ENCODE data around the gene SACM1L.
A peak's percentile ranks its signal among the peaks of the same experiment; 100 is the strongest.

The SACM1L gene

DNA sequence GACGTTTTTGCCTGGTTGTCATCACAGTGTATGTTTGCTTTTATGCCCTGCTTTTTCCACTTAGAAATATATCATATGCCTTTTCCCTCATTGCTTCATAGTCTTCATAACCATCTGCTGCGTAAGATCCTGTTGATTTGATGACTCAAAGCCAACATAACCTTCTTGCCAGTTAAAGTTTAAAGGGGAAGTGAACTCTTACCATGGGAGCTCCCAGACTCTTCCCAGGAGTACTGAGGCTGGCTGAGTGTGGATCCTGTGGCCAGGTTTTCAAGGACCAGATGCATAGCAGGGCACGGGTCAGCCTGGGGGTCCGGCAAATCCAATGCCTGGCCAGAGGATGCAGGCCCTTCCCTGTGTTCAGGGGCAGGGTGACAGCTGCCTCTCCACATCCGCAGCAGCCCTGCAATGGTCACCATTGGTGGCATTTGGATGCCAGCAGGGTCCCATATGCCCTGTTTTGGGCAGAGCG is 42.0 kb upstream of the SACM1L start:
- Histone ChIP-seq H3K27ac (ENCODE audit: low read depth in 2 of 2, low read length in 2 of 2) (peak overlapping the region; percentile 61 to 71), H3K9ac (ENCODE audit: low read depth in 1 of 2, low read length in 2 of 2) (no peak overlapping the region), H3K4me1 (ENCODE audit: control insufficient read depth in 2 of 2, insufficient read depth in 2 of 2, low read length in 2 of 2) (peaks cover 12 to 16% of the 10 kb centered on the region in 2 donors), H3K9me3 (ENCODE audit: control insufficient read depth in 2 of 2, low read length in 2 of 2) (no peaks in the 10 kb centered on the region), H3K36me3 (ENCODE audit: control insufficient read depth in 2 of 2, insufficient read depth in 2 of 2, low read length in 2 of 2) (peaks cover 0 to 5% of the 10 kb centered on the region in 2 donors), H3K27me3 (ENCODE audit: control insufficient read depth in 2 of 2, insufficient read depth in 2 of 2, low read length in 2 of 2) (no peaks in the 10 kb centered on the region), H3K4me3 (ENCODE audit: low read length in 2 of 2) (no peak overlapping the region)

GRCh38 chr3:45653205-45653604 is 36.0 kb upstream of the SACM1L start:
- H3K27me3 ChIP-seq (ENCODE audit: control insufficient read depth in 2 of 2, insufficient read depth in 2 of 2, low read length in 2 of 2), result no peaks in the 10 kb centered on the region
- H3K9ac ChIP-seq (ENCODE audit: low read depth in 1 of 2, low read length in 2 of 2), result no peak overlapping the region
- peaks cover 0 to 6% of the 10 kb centered on the region in 2 donors for H3K4me1 ChIP-seq (ENCODE audit: control insufficient read depth in 2 of 2, insufficient read depth in 2 of 2, low read length in 2 of 2)
- H3K9me3 ChIP-seq (ENCODE audit: control insufficient read depth in 2 of 2, low read length in 2 of 2), result no peaks in the 10 kb centered on the region
- H3K27ac ChIP-seq (ENCODE audit: low read depth in 2 of 2, low read length in 2 of 2), result no peak overlapping the region
- no peaks in the 10 kb centered on the region for H3K36me3 ChIP-seq (ENCODE audit: control insufficient read depth in 2 of 2, insufficient read depth in 2 of 2, low read length in 2 of 2)
- H3K4me3 ChIP-seq (ENCODE audit: low read length in 2 of 2), result no peak overlapping the region

- Histone ChIP-seq H3K27ac (ENCODE audit: low read depth in 2 of 2, low read length in 2 of 2) (no peak overlapping the region), H3K9ac (ENCODE audit: low read depth in 1 of 2, low read length in 2 of 2) (no peak overlapping the region)
Measured at GRCh38 chr3:45654397-45654944, 34.7 kb upstream of the SACM1L start.

GRCh38 chr3:45655906-45656305 is 33.3 kb upstream of the SACM1L start:
- Histone ChIP-seq H3K9me3 (ENCODE audit: control insufficient read depth in 2 of 2, low read length in 2 of 2) (no peaks in the 10 kb centered on the region), H3K27ac (ENCODE audit: low read depth in 2 of 2, low read length in 2 of 2) (no peak overlapping the region), H3K27me3 (ENCODE audit: control insufficient read depth in 2 of 2, insufficient read depth in 2 of 2, low read length in 2 of 2) (no peaks in the 10 kb centered on the region)

More at GRCh38 chr3:45654397-45654944, 34.7 kb upstream of the SACM1L start:
- Histone ChIP-seq H3K9me3 (ENCODE audit: control insufficient read depth in 2 of 2, low read length in 2 of 2) (no peaks in the 10 kb centered on the region), H3K4me1 (ENCODE audit: control insufficient read depth in 2 of 2, insufficient read depth in 2 of 2, low read length in 2 of 2) (peaks cover 0 to 6% of the 10 kb centered on the region in 2 donors), H3K27me3 (ENCODE audit: control insufficient read depth in 2 of 2, insufficient read depth in 2 of 2, low read length in 2 of 2) (no peaks in the 10 kb centered on the region), H3K4me3 (ENCODE audit: low read length in 2 of 2) (no peak overlapping the region), H3K36me3 (ENCODE audit: control insufficient read depth in 2 of 2, insufficient read depth in 2 of 2, low read length in 2 of 2) (no peaks in the 10 kb centered on the region)

GRCh38 chr3:45656575-45657363 is 32.4 kb upstream of the SACM1L start:
- Histone ChIP-seq H3K4me1 (ENCODE audit: control insufficient read depth in 2 of 2, insufficient read depth in 2 of 2, low read length in 2 of 2) (peaks cover 3 to 6% of the 10 kb centered on the region in 2 donors), H3K36me3 (ENCODE audit: control insufficient read depth in 2 of 2, insufficient read depth in 2 of 2, low read length in 2 of 2) (no peaks in the 10 kb centered on the region), H3K27me3 (ENCODE audit: control insufficient read depth in 2 of 2, insufficient read depth in 2 of 2, low read length in 2 of 2) (no peaks in the 10 kb centered on the region), H3K27ac (ENCODE audit: low read depth in 2 of 2, low read length in 2 of 2) (no peak overlapping the region), H3K9ac (ENCODE audit: low read depth in 1 of 2, low read length in 2 of 2) (no peak overlapping the region), H3K9me3 (ENCODE audit: control insufficient read depth in 2 of 2, low read length in 2 of 2) (no peaks in the 10 kb centered on the region), H3K4me3 (ENCODE audit: low read length in 2 of 2) (no peak overlapping the region)

More at GRCh38 chr3:45655906-45656305, 33.3 kb upstream of the SACM1L start:
- Histone ChIP-seq H3K9ac (ENCODE audit: low read depth in 1 of 2, low read length in 2 of 2) (no peak overlapping the region), H3K4me1 (ENCODE audit: control insufficient read depth in 2 of 2, insufficient read depth in 2 of 2, low read length in 2 of 2) (peaks cover 3 to 6% of the 10 kb centered on the region in 2 donors), H3K36me3 (ENCODE audit: control insufficient read depth in 2 of 2, insufficient read depth in 2 of 2, low read length in 2 of 2) (no peaks in the 10 kb centered on the region), H3K4me3 (ENCODE audit: low read length in 2 of 2) (no peak overlapping the region)

DNA sequence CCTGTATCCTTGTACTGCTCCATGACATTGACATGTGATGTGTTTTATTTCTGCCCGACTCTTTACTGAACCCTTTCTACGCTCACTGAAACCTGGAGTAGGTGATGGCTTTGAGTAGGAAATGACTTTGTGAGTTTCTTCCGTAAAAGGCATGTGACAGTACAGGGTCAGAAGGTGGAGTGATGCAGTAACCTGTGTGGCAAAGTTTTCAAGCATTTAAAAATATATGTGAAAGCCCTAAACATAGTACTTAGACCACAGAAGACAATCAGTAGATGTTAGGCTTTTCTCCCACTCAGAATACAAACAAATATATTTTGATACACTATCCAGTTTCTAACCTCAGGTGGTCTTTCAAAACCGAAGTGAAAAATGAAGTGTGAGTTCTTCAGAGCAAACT is 31.3 kb upstream of the SACM1L start:
- H3K4me1 ChIP-seq (ENCODE audit: control insufficient read depth in 2 of 2, insufficient read depth in 2 of 2, low read length in 2 of 2), result peaks cover 3 to 6% of the 10 kb centered on the region in 2 donors
- no peak overlapping the region for H3K4me3 ChIP-seq (ENCODE audit: low read length in 2 of 2)
- no peaks in the 10 kb centered on the region for H3K27me3 ChIP-seq (ENCODE audit: control insufficient read depth in 2 of 2, insufficient read depth in 2 of 2, low read length in 2 of 2)

GRCh38 chr3:45659661-45660566 is 29.3 kb upstream of the SACM1L start:
- H3K36me3 ChIP-seq (ENCODE audit: control insufficient read depth in 2 of 2, insufficient read depth in 2 of 2, low read length in 2 of 2), result no peaks in the 10 kb centered on the region
- H3K27me3 ChIP-seq (ENCODE audit: control insufficient read depth in 2 of 2, insufficient read depth in 2 of 2, low read length in 2 of 2), result no peaks in the 10 kb centered on the region
- no peak overlapping the region for H3K27ac ChIP-seq (ENCODE audit: low read depth in 2 of 2, low read length in 2 of 2)
- H3K4me1 ChIP-seq (ENCODE audit: control insufficient read depth in 2 of 2, insufficient read depth in 2 of 2, low read length in 2 of 2), result peaks cover 3 to 9% of the 10 kb centered on the region in 2 donors
- H3K9ac ChIP-seq (ENCODE audit: low read depth in 1 of 2, low read length in 2 of 2), result no peak overlapping the region
- H3K9me3 ChIP-seq (ENCODE audit: control insufficient read depth in 2 of 2, low read length in 2 of 2), result no peaks in the 10 kb centered on the region
- no peak overlapping the region for H3K4me3 ChIP-seq (ENCODE audit: low read length in 2 of 2)

More for the DNA sequence above, 31.3 kb upstream of the SACM1L start:
- no peak overlapping the region for H3K9ac ChIP-seq (ENCODE audit: low read depth in 1 of 2, low read length in 2 of 2)
- H3K9me3 ChIP-seq (ENCODE audit: control insufficient read depth in 2 of 2, low read length in 2 of 2), result no peaks in the 10 kb centered on the region
- H3K27ac ChIP-seq (ENCODE audit: low read depth in 2 of 2, low read length in 2 of 2), result no peak overlapping the region
- H3K36me3 ChIP-seq (ENCODE audit: control insufficient read depth in 2 of 2, insufficient read depth in 2 of 2, low read length in 2 of 2), result no peaks in the 10 kb centered on the region

DNA sequence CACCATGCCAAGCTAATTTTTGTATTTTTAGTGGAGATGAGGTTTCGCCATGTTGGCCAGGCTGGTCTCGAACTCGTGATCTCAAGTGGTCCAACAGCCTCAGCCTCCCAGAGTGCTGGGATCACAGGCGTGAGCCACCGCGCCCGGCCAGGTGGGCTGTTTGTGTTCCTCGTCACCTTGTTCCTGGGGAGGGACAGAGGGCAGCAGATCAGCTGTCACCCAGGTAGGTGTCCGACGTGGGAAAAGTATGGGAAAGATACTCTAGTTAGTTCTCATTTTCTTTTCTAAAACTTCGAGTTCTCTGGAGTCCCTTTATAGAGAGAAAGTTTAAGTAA is 28.7 kb upstream of the SACM1L start:
- H3K4me1 ChIP-seq (ENCODE audit: control insufficient read depth in 2 of 2, insufficient read depth in 2 of 2, low read length in 2 of 2), result peaks cover 3 to 12% of the 10 kb centered on the region in 2 donors
- no peak overlapping the region for H3K4me3 ChIP-seq (ENCODE audit: low read length in 2 of 2)
- no peak overlapping the region for H3K9ac ChIP-seq (ENCODE audit: low read depth in 1 of 2, low read length in 2 of 2)
- no peak overlapping the region for H3K27ac ChIP-seq (ENCODE audit: low read depth in 2 of 2, low read length in 2 of 2)
- H3K36me3 ChIP-seq (ENCODE audit: control insufficient read depth in 2 of 2, insufficient read depth in 2 of 2, low read length in 2 of 2), result no peaks in the 10 kb centered on the region
- H3K27me3 ChIP-seq (ENCODE audit: control insufficient read depth in 2 of 2, insufficient read depth in 2 of 2, low read length in 2 of 2), result no peaks in the 10 kb centered on the region
- H3K9me3 ChIP-seq (ENCODE audit: control insufficient read depth in 2 of 2, low read length in 2 of 2), result no peaks in the 10 kb centered on the region

- Histone ChIP-seq H3K27ac (ENCODE audit: low read depth in 2 of 2, low read length in 2 of 2) (peak overlapping the region in 1 of 2 donors; percentile 0), H3K36me3 (ENCODE audit: control insufficient read depth in 2 of 2, insufficient read depth in 2 of 2, low read length in 2 of 2) (peaks cover 21 to 30% of the 10 kb centered on the region in 2 donors), H3K9ac (ENCODE audit: low read depth in 1 of 2, low read length in 2 of 2) (peak overlapping the region in 1 of 2 donors; percentile 8), H3K4me1 (ENCODE audit: control insufficient read depth in 2 of 2, insufficient read depth in 2 of 2, low read length in 2 of 2) (peaks cover 3 to 6% of the 10 kb centered on the region in 2 donors), H3K4me3 (ENCODE audit: low read length in 2 of 2) (peak overlapping the region; percentile 30 to 53), H3K9me3 (ENCODE audit: control insufficient read depth in 2 of 2, low read length in 2 of 2) (no peaks in the 10 kb centered on the region), H3K27me3 (ENCODE audit: control insufficient read depth in 2 of 2, insufficient read depth in 2 of 2, low read length in 2 of 2) (no peaks in the 10 kb centered on the region)
Measured at GRCh38 chr3:45664578-45664977, 24.6 kb upstream of the SACM1L start.
